ENCODE results near the gene MRPS11.

- TF ChIP-seq CTCF (IDR thresholded peaks at IDR 0.05; ENCODE audit: borderline replicate concordance, extremely low read depth, low read length, poor library complexity, severe bottlenecking) (no peak), EZH2 (IDR thresholded peaks at IDR 0.05; ENCODE audit: borderline replicate concordance, low read depth, low read length, severe bottlenecking) (no peak)
These were observed 17.9 kb upstream of the MRPS11 start for GRCh38 chr15:88449581-88449980.

Measured in DND-41 (cell line).